Suprapubic skin (tissue), 4 donors: Measurements from ENCODE around the gene VPREB1. TPM values are rescaled to one million over a fixed set of nuclear protein-coding genes. Genes with fewer than 3 reads are reported as not detected.
A peak's percentile ranks its signal among the peaks of the same experiment; 100 is the strongest.

ENCODE experiments used
- DNase-seq, 2 donors: peaks; one replicate each; pipeline ENCODE4 v3.0.0-alpha.2; 2019; ENCODE audit warnings: low spot score in 2 of 2
- H3K27ac ChIP-seq: fragments of 200-600 bp; sonication (generic); one replicate; pipeline ENCODE4 v1.5.1; 2019
- H3K27me3 ChIP-seq: fragments of 200-600 bp; sonication (generic); one replicate; pipeline ENCODE4 v1.5.1; 2019
- H3K36me3 ChIP-seq: fragments of 200-600 bp; sonication (generic); one replicate; pipeline ENCODE4 v1.5.1; 2019
- H3K4me1 ChIP-seq: fragments of 200-600 bp; sonication (generic); one replicate; pipeline ENCODE4 v1.5.1; 2019
- H3K4me3 ChIP-seq: fragments of 200-600 bp; sonication (generic); one replicate; pipeline ENCODE4 v1.5.1; 2019; ENCODE audit warnings: mild to moderate bottlenecking
- H3K9me3 ChIP-seq: fragments of 200-600 bp; sonication (generic); one replicate; pipeline ENCODE4 v1.5.1; 2019
- CTCF ChIP-seq, 2 donors: fragments of 200-600 bp in 1 of 2; fragments of 450-650 bp in 1 of 2; sonication (generic) in 1 of 2; IDR thresholded peaks; one replicate each; pipeline ENCODE4 v1.5.1; 2016 to 2019; ENCODE audit warnings: antibody characterized with exemption in 2 of 2, mild to moderate bottlenecking in 1 of 2, moderate library complexity in 1 of 2
- EP300 ChIP-seq: sonication (generic); formaldehyde crosslinking; IDR thresholded peaks from one replicate; pipeline ENCODE4 v1.6.1; 2017; ENCODE audit warnings: antibody characterized with exemption
- POLR2A ChIP-seq, 2 donors: fragments of 450-650 bp; IDR thresholded peaks; one replicate each; pipeline ENCODE4 v1.6.1; 2017; ENCODE audit warnings: antibody characterized with exemption in 2 of 2, mild to moderate bottlenecking in 2 of 2, moderate library complexity in 2 of 2
- POLR2AphosphoS5 ChIP-seq, 3 donors: sonication (generic); formaldehyde crosslinking; IDR thresholded peaks; one replicate each; pipeline ENCODE4 v1.6.1; 2017; ENCODE audit warnings: antibody characterized with exemption in 3 of 3
- WGBS: methylation state at CpG from one replicate; pipeline ENCODE4 v1.1.5; 2018; 5-methylcytosine and 5-hydroxymethylcytosine counted together
- total RNA-seq, 4 donors: library from RNA; depleted of rRNA; stranded (reverse); fragments of >200 nt; gene quantifications; one replicate each; pipeline ENCODE4 v1.1.0, GENCODE V29; 2016

The VPREB1 gene
- total RNA-seq, result not detected

- WGBS, result 67% methylated on average over 16 of the region's 25 CpGs
- Histone ChIP-seq H3K4me1 (no peaks in the 10 kb centered on the region), H3K27ac (no peak within 1 kb of the TSS), H3K4me3 (no peak within 1 kb of the TSS), H3K9me3 (no peaks in the 10 kb centered on the region), H3K27me3 (peaks cover 28% of the 10 kb centered on the region), H3K36me3 (no peaks in the 10 kb centered on the region)
- DNase-seq, result no peak
- TF ChIP-seq EP300 (no peak), CTCF (IDR thresholded peaks at IDR 0.05) (no peak), POLR2AphosphoS5 (IDR thresholded peaks at IDR 0.05) (no peak), POLR2A (IDR thresholded peaks at IDR 0.05) (no peak)
These were observed at the start of gene VPREB1 for GRCh38 chr22:22244316-22245250. Gene VPREB1, plus strand, starts transcription at chr22:22244786. Its CDS starts 28 bp downstream, at chr22:22244814.

- H3K9me3 ChIP-seq, result no peaks in the 10 kb centered on the region
- no peaks in the 10 kb centered on the region for H3K36me3 ChIP-seq
- no peak for DNase-seq
- H3K27ac ChIP-seq, result no peak overlapping the region
- no peak overlapping the region for H3K4me3 ChIP-seq
- H3K27me3 ChIP-seq, result peaks cover 26% of the 10 kb centered on the region
- 35% methylated on average over 3 of the region's 3 CpGs for WGBS
- H3K4me1 ChIP-seq, result no peaks in the 10 kb centered on the region
- TF ChIP-seq POLR2AphosphoS5 (IDR thresholded peaks at IDR 0.05) (no peak), POLR2A (IDR thresholded peaks at IDR 0.05) (no peak), CTCF (IDR thresholded peaks at IDR 0.05) (no peak), EP300 (no peak)
These were observed 49.7 kb upstream of the VPREB1 start for GRCh38 chr22:22194931-22195264.

GRCh38 chr22:22195265-22196017 is 49.1 kb upstream of the VPREB1 start:
- H3K27ac ChIP-seq, result no peak overlapping the region
- H3K36me3 ChIP-seq, result no peaks in the 10 kb centered on the region
- no peaks in the 10 kb centered on the region for H3K9me3 ChIP-seq
- no peaks in the 10 kb centered on the region for H3K4me1 ChIP-seq
- H3K27me3 ChIP-seq, result peaks cover 30% of the 10 kb centered on the region
- no peak for TF ChIP-seq POLR2AphosphoS5 (IDR thresholded peaks at IDR 0.05)
- TF ChIP-seq CTCF (IDR thresholded peaks at IDR 0.05), result peak; percentile 23 to 76
- 53% methylated on average over 7 of the region's 7 CpGs for WGBS
- no peak overlapping the region for H3K4me3 ChIP-seq
- no peak for DNase-seq

- Histone ChIP-seq H3K4me3 (no peak overlapping the region), H3K27me3 (peaks cover 36% of the 10 kb centered on the region), H3K36me3 (no peaks in the 10 kb centered on the region), H3K4me1 (no peaks in the 10 kb centered on the region), H3K27ac (no peak overlapping the region), H3K9me3 (no peaks in the 10 kb centered on the region)
- no peak for TF ChIP-seq POLR2A (IDR thresholded peaks at IDR 0.05)
- no peak for TF ChIP-seq CTCF (IDR thresholded peaks at IDR 0.05)
- no peak for TF ChIP-seq POLR2AphosphoS5 (IDR thresholded peaks at IDR 0.05)
- no peak for TF ChIP-seq EP300
- 73% methylated on average over 10 of the region's 11 CpGs for WGBS
- DNase-seq, result no peak
These were observed 48.5 kb upstream of the VPREB1 start for GRCh38 chr22:22196018-22196533.
